GM23248 (cell line): ENCODE data around the gene FEM1B.

Experiments used
- EZH2 ChIP-seq: fragments of 200-600 bp; sonication (generic); IDR thresholded peaks from 2 replicates; pipeline ENCODE4 v1.6.1; 2018; ENCODE audit warnings: antibody characterized with exemption, mild to moderate bottlenecking; ENCODE audit not compliant: insufficient read depth, poor library complexity, severe bottlenecking
- EZH2phosphoT487 ChIP-seq: fragments of 200-600 bp; sonication (generic); IDR thresholded peaks from 2 replicates; pipeline ENCODE4 v1.6.1; 2018; ENCODE audit warnings: antibody characterized with exemption, moderate library complexity, mild to moderate bottlenecking, low read depth; ENCODE audit not compliant: insufficient read depth

- no peak for TF ChIP-seq EZH2phosphoT487
- no peak for TF ChIP-seq EZH2
These were observed 28.4 kb upstream of the FEM1B start for GRCh38 chr15:68249058-68249713.
